SU-DHL-6 (cell line): ENCODE data around the gene EXOC6B.

Experiments used
- H2AFZ ChIP-seq: fragments of 200-600 bp; sonication (generic); 2 replicates; pipeline ENCODE4 v1.6.1; 2014; ENCODE audit warnings: low read depth, mild to moderate bottlenecking, moderate library complexity, mixed read lengths, antibody characterized with exemption, low read length; ENCODE audit not compliant: severe bottlenecking
- H3F3A ChIP-seq: fragments of 200-600 bp; shearing (Covaris generic); 2 replicates; pipeline ENCODE4 v1.6.0; 2016; ENCODE audit warnings: antibody characterized with exemption, mild to moderate bottlenecking; ENCODE audit not compliant: insufficient read depth
- H3K27ac ChIP-seq: fragments of 200-600 bp; sonication (generic); 2 replicates; pipeline ENCODE4 v1.5.1; 2016; ENCODE audit warnings: low read depth, mild to moderate bottlenecking, low read length, moderate library complexity, mixed read lengths
- H3K27me3 ChIP-seq: fragments of 200-600 bp; sonication (generic), shearing (Covaris generic); 2 replicates; pipeline ENCODE4 v1.6.0; 2014; ENCODE audit warnings: mild to moderate bottlenecking, low read length
- H3K36me3 ChIP-seq: fragments of 200-600 bp; sonication (generic); 2 replicates; pipeline ENCODE4 v1.6.1; 2014; ENCODE audit warnings: mild to moderate bottlenecking, low read length, mixed read lengths
- H3K4me2 ChIP-seq: fragments of 300-600, 200-600 bp; shearing (Covaris generic), sonication (generic); 2 replicates; pipeline ENCODE4 v1.6.0; 2014; ENCODE audit warnings: low read length, low read depth, mild to moderate bottlenecking; ENCODE audit not compliant: poor library complexity, severe bottlenecking
- H3K4me3 ChIP-seq: fragments of 200-600 bp; sonication (generic); 2 replicates; pipeline ENCODE4 v1.5.1; 2014; ENCODE audit warnings: antibody characterized with exemption, low read length, mild to moderate bottlenecking, mixed read lengths; ENCODE audit not compliant: insufficient read depth, poor library complexity, severe bottlenecking
- H3K79me2 ChIP-seq: fragments of 200-600 bp; sonication (generic); 2 replicates; pipeline ENCODE4 v1.6.1; 2014; ENCODE audit warnings: mild to moderate bottlenecking, low read length, moderate library complexity; ENCODE audit not compliant: insufficient read depth
- H3K9ac ChIP-seq: fragments of 200-600 bp; sonication (generic); 2 replicates; pipeline ENCODE4 v1.7.0; 2014; ENCODE audit warnings: mild to moderate bottlenecking, low read length
- H3K9me2 ChIP-seq: fragments of 200-600 bp; sonication (generic); replicated peaks from 2 replicates; pipeline ENCODE4 v1.6.1; 2014; ENCODE audit warnings: low read length; ENCODE audit not compliant: insufficient read depth
- H3K9me3 ChIP-seq: fragments of 200-600 bp; sonication (generic); 2 replicates; pipeline ENCODE4 v1.6.1; 2014; ENCODE audit warnings: low read length, mixed read lengths; ENCODE audit not compliant: insufficient read depth
- H4K20me1 ChIP-seq: fragments of 200-600 bp; sonication (generic); 2 replicates; pipeline ENCODE4 v1.6.1; 2014; ENCODE audit warnings: low read depth, mild to moderate bottlenecking, antibody characterized with exemption, low read length, moderate library complexity, mixed read lengths
- EZH2phosphoT487 ChIP-seq: fragments of 200-600 bp; sonication (generic), shearing (Covaris generic); conservative IDR thresholded peaks from 2 replicates; pipeline ENCODE4 v1.6.1; 2018; ENCODE audit warnings: mild to moderate bottlenecking, antibody characterized with exemption, low read length, moderate library complexity, mixed read lengths
- TF ChIP-seq, protein P1 (sequence below): fragments of 200-600 bp; sonication (generic); IDR thresholded peaks from one replicate; pipeline ENCODE4 v1.5.1; 2017; ENCODE audit warnings: antibody characterized with exemption, mild to moderate bottlenecking, low read length, moderate library complexity; ENCODE audit not compliant: insufficient read depth, poor library complexity, severe bottlenecking

Gene EXOC6B

DNA sequence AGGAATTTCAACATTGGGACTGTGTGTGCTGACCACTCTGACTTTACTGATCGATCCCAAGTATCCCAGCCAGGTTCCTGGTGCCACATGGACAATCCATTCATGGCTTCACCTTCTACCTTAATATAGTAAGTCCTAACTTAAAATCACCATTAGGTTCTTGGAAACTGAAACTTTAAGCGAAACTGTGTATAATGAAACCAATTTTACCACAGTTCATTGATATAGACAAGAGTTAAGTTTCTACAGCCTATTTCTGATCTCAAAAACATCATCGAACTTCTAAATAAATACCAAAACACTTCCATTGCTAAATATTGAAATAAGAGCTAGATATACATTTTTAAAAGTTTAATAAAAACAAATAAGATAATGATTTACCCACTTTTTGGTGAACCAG lies 4.4 kb upstream of the EXOC6B start:
- Histone ChIP-seq H3K27ac (no peak overlapping the region), H3K4me3 (no peak overlapping the region), H3K4me2 (no peak overlapping the region), H2AFZ (no peak overlapping the region), H3F3A (no peaks in the 10 kb centered on the region), H3K9ac (no peak overlapping the region), H3K9me3 (no peaks in the 10 kb centered on the region), H3K27me3 (no peaks in the 10 kb centered on the region), H3K79me2 (no peaks in the 10 kb centered on the region), H3K36me3 (no peaks in the 10 kb centered on the region), H3K9me2 (no peaks in the 10 kb centered on the region), H4K20me1 (no peaks in the 10 kb centered on the region)
- TF ChIP-seq EZH2phosphoT487, result no peak
- TF ChIP-seq, protein P1, sequence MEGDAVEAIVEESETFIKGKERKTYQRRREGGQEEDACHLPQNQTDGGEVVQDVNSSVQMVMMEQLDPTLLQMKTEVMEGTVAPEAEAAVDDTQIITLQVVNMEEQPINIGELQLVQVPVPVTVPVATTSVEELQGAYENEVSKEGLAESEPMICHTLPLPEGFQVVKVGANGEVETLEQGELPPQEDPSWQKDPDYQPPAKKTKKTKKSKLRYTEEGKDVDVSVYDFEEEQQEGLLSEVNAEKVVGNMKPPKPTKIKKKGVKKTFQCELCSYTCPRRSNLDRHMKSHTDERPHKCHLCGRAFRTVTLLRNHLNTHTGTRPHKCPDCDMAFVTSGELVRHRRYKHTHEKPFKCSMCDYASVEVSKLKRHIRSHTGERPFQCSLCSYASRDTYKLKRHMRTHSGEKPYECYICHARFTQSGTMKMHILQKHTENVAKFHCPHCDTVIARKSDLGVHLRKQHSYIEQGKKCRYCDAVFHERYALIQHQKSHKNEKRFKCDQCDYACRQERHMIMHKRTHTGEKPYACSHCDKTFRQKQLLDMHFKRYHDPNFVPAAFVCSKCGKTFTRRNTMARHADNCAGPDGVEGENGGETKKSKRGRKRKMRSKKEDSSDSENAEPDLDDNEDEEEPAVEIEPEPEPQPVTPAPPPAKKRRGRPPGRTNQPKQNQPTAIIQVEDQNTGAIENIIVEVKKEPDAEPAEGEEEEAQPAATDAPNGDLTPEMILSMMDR, result no peak

DNA sequence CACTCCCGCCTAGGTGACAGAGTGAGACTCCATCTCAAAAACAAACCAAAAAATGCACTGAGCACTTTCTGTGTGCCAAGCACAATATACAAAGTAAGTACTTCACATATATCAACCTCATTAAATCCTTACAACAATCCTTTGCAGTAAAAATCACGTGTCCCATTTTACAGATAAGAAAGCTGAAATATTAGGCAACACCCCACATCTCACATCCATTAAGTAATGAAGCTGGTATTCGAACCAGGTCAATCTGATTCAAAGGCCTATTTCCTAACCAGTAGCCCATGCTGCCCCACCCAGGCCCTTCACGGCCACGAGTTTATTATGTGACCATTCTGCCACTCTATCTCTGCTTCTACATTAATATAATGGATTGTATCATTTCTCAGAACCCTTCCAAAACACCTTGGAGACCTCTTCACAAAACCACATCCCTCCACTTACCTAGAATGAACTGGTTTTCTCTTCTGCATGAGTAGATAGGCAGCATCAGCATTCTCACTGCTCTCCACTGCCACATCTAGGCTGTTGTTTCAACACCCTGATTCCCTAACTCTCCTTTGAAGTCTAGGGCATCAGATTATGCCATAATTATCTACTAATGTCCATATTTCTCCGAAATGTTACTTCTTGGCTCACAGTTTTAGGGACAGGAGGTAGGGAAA lies 3.1 kb upstream of the EXOC6B start:
- H3K27ac ChIP-seq, result no peak overlapping the region
- H3K79me2 ChIP-seq, result no peaks in the 10 kb centered on the region
- no peaks in the 10 kb centered on the region for H4K20me1 ChIP-seq
- H2AFZ ChIP-seq, result no peak overlapping the region
- H3K9me2 ChIP-seq, result no peaks in the 10 kb centered on the region
- no peak overlapping the region for H3K4me3 ChIP-seq
- TF ChIP-seq, protein P1, result no peak
- no peaks in the 10 kb centered on the region for H3K36me3 ChIP-seq
- no peak overlapping the region for H3K4me2 ChIP-seq
- H3K27me3 ChIP-seq, result no peaks in the 10 kb centered on the region
- H3K9ac ChIP-seq, result no peak overlapping the region
- no peaks in the 10 kb centered on the region for H3F3A ChIP-seq
- no peaks in the 10 kb centered on the region for H3K9me3 ChIP-seq

DNA sequence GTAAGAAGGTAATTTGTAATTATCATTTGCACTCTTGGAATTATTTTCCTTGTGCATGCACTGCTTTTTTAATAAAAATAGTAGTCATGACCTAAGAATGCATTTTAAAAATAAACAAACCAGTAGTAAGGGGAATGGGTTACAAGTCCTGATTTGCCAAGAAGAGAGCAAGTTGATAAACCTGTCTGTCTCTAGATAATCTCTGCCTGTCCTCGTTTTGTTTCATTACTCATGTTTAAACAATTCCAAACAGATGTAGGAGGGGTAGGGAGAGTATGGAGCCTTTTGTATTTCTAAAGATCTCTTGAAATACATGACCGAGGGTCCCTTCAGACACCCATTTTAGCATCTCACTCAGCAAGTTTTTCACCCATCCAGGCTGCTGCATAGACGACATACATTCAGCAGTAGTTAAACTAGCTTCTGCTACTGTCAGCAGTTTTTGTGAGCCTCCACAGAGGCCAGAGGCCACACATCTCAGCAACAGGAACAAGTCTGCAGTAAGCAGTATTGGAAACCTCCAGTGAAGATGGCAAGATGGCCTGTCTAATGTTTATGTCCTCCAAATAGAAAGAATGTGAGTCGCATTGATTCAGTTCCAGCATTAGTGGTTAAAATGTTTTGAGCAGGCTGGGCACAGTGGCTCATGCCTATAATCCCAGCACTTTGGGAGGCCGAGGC lies 2.3 kb upstream of the EXOC6B start:
- no peak overlapping the region for H2AFZ ChIP-seq
- no peaks in the 10 kb centered on the region for H4K20me1 ChIP-seq
- no peaks in the 10 kb centered on the region for H3F3A ChIP-seq
- H3K4me3 ChIP-seq, result no peak overlapping the region
- H3K9ac ChIP-seq, result no peak overlapping the region
- H3K27ac ChIP-seq, result no peak overlapping the region
- no peaks in the 10 kb centered on the region for H3K27me3 ChIP-seq
- no peaks in the 10 kb centered on the region for H3K36me3 ChIP-seq
- no peaks in the 10 kb centered on the region for H3K9me2 ChIP-seq
- no peaks in the 10 kb centered on the region for H3K79me2 ChIP-seq
- H3K4me2 ChIP-seq, result no peak overlapping the region
- TF ChIP-seq, protein P1, result no peak
- TF ChIP-seq EZH2phosphoT487, result no peak
- no peaks in the 10 kb centered on the region for H3K9me3 ChIP-seq
